Endothelial cell of umbilical vein (primary cell): ENCODE measurements around the gene PADI1. TPM values are rescaled to one million over a fixed set of nuclear protein-coding genes. Genes with fewer than 3 reads are reported as not detected.

ENCODE experiments used
- BruUV-seq: library from RNA; stranded (reverse); fragments of 400-500 nt; replicated peaks from 2 replicates; lab custom pipeline; 2021; lab: Mats Ljungman, UMichigan
- CTCF ChIA-PET: fragments of 300-600, 350-600 bp; sonication (Branson Sonifier 250); formaldehyde crosslinking; loops from one replicate; lab custom pipeline; 2021; ENCODE audit warnings: antibody characterized with exemption, inconsistent platforms; lab: Charles Lee
- POLR2A ChIA-PET: fragments of 300-600, 350-600 bp; sonication (Branson Sonifier 250); formaldehyde crosslinking; loops from one replicate; lab custom pipeline; 2021; ENCODE audit warnings: antibody characterized with exemption, inconsistent platforms; lab: Charles Lee
- DNase-seq: peaks from one replicate; pipeline ENCODE4 v3.0.0-alpha.2; 2011; ENCODE audit warnings: low read depth, low spot score
- FAIRE-seq: peaks from 2 replicates; lab custom pipeline; 2011; peaks lifted over from hg19 to GRCh38; lab: Jason Lieb, UNC
- H2AFZ ChIP-seq: 2 replicates; pipeline ENCODE4 v1.6.0; 2012; ENCODE audit warnings: low read depth, low read length, control low read depth, inconsistent platforms
- H3K27ac ChIP-seq: 2 replicates; pipeline ENCODE4 v1.5.1; 2011; ENCODE audit warnings: low read depth, mild to moderate bottlenecking, control low read depth, low read length, moderate library complexity; ENCODE audit not compliant: insufficient read depth
- H3K27me3 ChIP-seq, 2 experiments: 2 replicates each; pipeline versions ENCODE4 v1.6.0 to v1.6.1; 2011; ENCODE audit warnings: low read length in 2 of 2, mixed read lengths in 1 of 2; ENCODE audit not compliant: control insufficient read depth in 2 of 2, insufficient read depth in 2 of 2
- H3K36me3 ChIP-seq, 2 experiments: 2 replicates in 1 of 2; 3 replicates in 1 of 2; pipeline ENCODE4 v1.5.1; 2011; ENCODE audit warnings: low read length in 2 of 2, mild to moderate bottlenecking in 1 of 2, moderate library complexity in 1 of 2; ENCODE audit not compliant: control insufficient read depth in 2 of 2, insufficient read depth in 2 of 2; ENCODE audit errors: extremely low read depth in 1 of 2
- H3K4me1 ChIP-seq: 3 replicates; pipeline ENCODE4 v1.5.1; 2011; ENCODE audit warnings: mild to moderate bottlenecking, low read length; ENCODE audit not compliant: control insufficient read depth, insufficient read depth; ENCODE audit errors: extremely low read depth
- H3K4me2 ChIP-seq: 2 replicates; pipeline ENCODE4 v1.6.1; 2011; ENCODE audit warnings: low read length, control low read depth, mixed read lengths; ENCODE audit not compliant: insufficient read depth
- H3K4me3 ChIP-seq, 3 experiments: fragments of 200-600 bp in 1 of 3; sonication (generic), shearing (Covaris generic) in 1 of 3; replicated peaks in 1 of 3; 2 replicates each; pipeline ENCODE4 v1.5.1; 2011 to 2016; ENCODE audit warnings: control low read depth in 3 of 3, low read length in 3 of 3, mild to moderate bottlenecking in 2 of 3, inconsistent platforms in 1 of 3, low read depth in 1 of 3, moderate library complexity in 1 of 3; ENCODE audit not compliant: insufficient read depth in 1 of 3
- H3K79me2 ChIP-seq: 2 replicates; pipeline ENCODE4 v1.6.0; 2012; ENCODE audit warnings: low read length, inconsistent platforms; ENCODE audit not compliant: control insufficient read depth, insufficient read depth
- H3K9ac ChIP-seq: replicated peaks from 2 replicates; pipeline ENCODE3; 2011; ENCODE audit warnings: low read length, control low read depth; ENCODE audit not compliant: insufficient read depth; ENCODE audit errors: extremely low read depth
- H3K9me1 ChIP-seq: replicated peaks from 3 replicates; pipeline ENCODE4 v1.6.0; 2011; ENCODE audit warnings: mild to moderate bottlenecking, low read length; ENCODE audit not compliant: control insufficient read depth, insufficient read depth; ENCODE audit errors: extremely low read depth
- H3K9me3 ChIP-seq: replicated peaks from 2 replicates; pipeline ENCODE4 v1.5.1; 2012; ENCODE audit warnings: low read length, inconsistent platforms; ENCODE audit not compliant: control insufficient read depth, insufficient read depth
- H4K20me1 ChIP-seq: replicated peaks from 2 replicates; pipeline ENCODE3; 2011; ENCODE audit warnings: mild to moderate bottlenecking, low read length; ENCODE audit not compliant: control insufficient read depth, insufficient read depth; ENCODE audit errors: extremely low read depth
- FOS ChIP-seq: IDR thresholded peaks from 2 replicates; pipeline ENCODE4 v1.6.1; 2011; ENCODE audit warnings: mild to moderate bottlenecking, low read length, moderate library complexity, borderline replicate concordance; ENCODE audit not compliant: insufficient read depth
- MAX ChIP-seq: IDR thresholded peaks from 2 replicates; pipeline ENCODE4 v1.6.1; 2011; ENCODE audit not compliant: insufficient read depth, insufficient read length
- dilution Hi-C: fragments of 300-500 bp; cut with MboI; formaldehyde crosslinking; loops from one replicate; pipeline ENCODE4 v1.15.0; 2019; ENCODE audit warnings: low sequenced_read_pairs; ENCODE audit not compliant: extremely low pct_ligation_motif_present
- intact Hi-C: fragments of 100-400 bp; cut with micrococcal nuclease; formaldehyde crosslinking; loops from one replicate; pipeline ENCODE4 v1.10.0; 2022
- polyA plus RNA-seq, 4 experiments: library from polyadenylated mRNA; depleted of rRNA in 3 of 4; stranded (reverse) in 3 of 4; unstranded in 1 of 4; fragments of >200 nt; gene quantifications; 2 replicates each; pipeline versions ENCODE4 v1.2.1 to v1.2.3, GENCODE V29; 2011 to 2012; ENCODE audit warnings: missing spikeins in 1 of 4
- total RNA-seq: library from RNA; stranded (reverse); gene quantifications from 2 replicates; pipeline ENCODE4 v1.2.3, GENCODE V29; 2021

PADI1 gene
- total and polyA plus RNA-seq, 2 donors (not counting 3 experiments of a cell fraction or from before 2014, with no cell fraction given) = 0.01 TPM; not detected in 1

- Histone ChIP-seq H3K4me1 (peaks cover 15% of the 10 kb centered on the region), H3K27ac (peak overlapping the region; percentile 12), H3K27me3 (no peaks in the 10 kb centered on the region), H3K4me2 (no peak overlapping the region), H3K36me3 (no peaks in the 10 kb centered on the region), H3K79me2 (no peaks in the 10 kb centered on the region), H2AFZ (no peak overlapping the region), H4K20me1 (no peaks in the 10 kb centered on the region), H3K4me3 (no peak overlapping the region), H3K9me3 (no peaks in the 10 kb centered on the region), H3K9me1 (no peaks in the 10 kb centered on the region), H3K9ac (no peak overlapping the region)
- TF ChIP-seq MAX = no peak
- TF ChIP-seq FOS = peak; percentile 83
- intact Hi-C loops = loop anchor here (2.0 kb wide), 1 partner anchor 23 kb away; no protein-coding TSS in a partner anchor
- FAIRE-seq = peak; percentile 38
- CTCF ChIA-PET = no interaction called here
- POLR2A ChIA-PET = no interaction called here
- DNase-seq = peak; percentile 43
- dilution Hi-C loops = no loop called here
- BruUV-seq = no TSS peak
Observed at GRCh38 chr1:17251701-17252376, 46.9 kb downstream of the PADI1 start.

DNA sequence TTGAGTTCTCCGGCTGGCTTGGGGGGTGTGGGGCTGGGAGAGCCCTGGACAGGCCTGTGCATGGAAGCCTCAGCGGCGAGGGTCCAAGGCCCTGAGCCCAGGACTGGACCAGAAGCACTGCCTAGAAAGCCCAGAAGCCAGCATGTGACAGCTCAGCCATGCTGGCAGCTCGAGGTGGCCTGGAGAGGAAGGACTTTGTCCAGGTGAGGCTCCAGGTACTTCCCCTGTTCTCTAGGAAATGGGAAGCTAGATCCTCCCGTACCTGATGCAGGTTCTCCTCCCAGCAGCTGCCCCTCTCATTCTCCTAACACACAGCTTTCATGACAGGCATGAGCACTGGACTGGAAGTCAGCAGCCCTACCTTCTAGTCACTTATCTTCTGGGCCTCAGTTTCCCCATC, 50.4 kb downstream of the PADI1 start:
- ChIA-PET POLR2A (no interaction called here), CTCF (no interaction called here)
- Histone ChIP-seq H3K79me2 (no peaks in the 10 kb centered on the region), H3K9me1 (no peaks in the 10 kb centered on the region), H3K4me2 (no peak overlapping the region), H3K4me1 (peaks cover 15% of the 10 kb centered on the region), H3K27ac (no peak overlapping the region), H3K9me3 (no peaks in the 10 kb centered on the region), H3K9ac (no peak overlapping the region), H3K36me3 (no peaks in the 10 kb centered on the region), H3K4me3 (no peak overlapping the region), H2AFZ (no peak overlapping the region), H4K20me1 (no peaks in the 10 kb centered on the region), H3K27me3 (peaks cover 0 to 3% of the 10 kb centered on the region in 2 experiments)
- FAIRE-seq = no peak
- TF ChIP-seq MAX = no peak
- BruUV-seq = no TSS peak
- dilution Hi-C loops (no loop called here), intact Hi-C loops (no loop called here)
- no peak for DNase-seq
